ENCODE results near the gene RCAN3. TPM values are rescaled to one million over a fixed set of nuclear protein-coding genes. Genes with fewer than 3 reads are reported as not detected.

The RCAN3 gene
- total RNA-seq, 1 donor from 2014 or later = 4.9 TPM

GRCh38 chr1:24501371-24502064 is 1.1 kb upstream of the RCAN3 start:
- peaks cover 2% of the 10 kb centered on the region for H3K27me3 ChIP-seq (ENCODE audit: low read depth)
- H3K4me1 ChIP-seq = peaks cover 21% of the 10 kb centered on the region
- no peaks in the 10 kb centered on the region for H3K9me3 ChIP-seq (replicated peaks)
- H3K4me3 ChIP-seq = peak overlapping the region; percentile 86
- peak overlapping the region; percentile 93 for H3K27ac ChIP-seq (replicated peaks)
- no peak for DNase-seq
- intact Hi-C loops (cut with micrococcal nuclease) = loop anchor here (10.0 kb wide), 1 partner anchor 97 kb away; no protein-coding TSS in a partner anchor
- no peak for TF ChIP-seq CTCF (IDR thresholded peaks at IDR 0.05; ENCODE audit: borderline replicate concordance)
- no peaks in the 10 kb centered on the region for H3K36me3 ChIP-seq

GRCh38 chr1:24502065-24502708 is 449 bp upstream of the RCAN3 start:
- DNase-seq = peak; percentile 55
- no peaks in the 10 kb centered on the region for H3K9me3 ChIP-seq (replicated peaks)

GRCh38 chr1:24503059-24503751 is 569 bp downstream of the RCAN3 start:
- no peaks in the 10 kb centered on the region for H3K27me3 ChIP-seq (ENCODE audit: low read depth)
- peaks cover 26% of the 10 kb centered on the region for H3K4me1 ChIP-seq
- DNase-seq = peak; percentile 27
- H3K9me3 ChIP-seq (replicated peaks) = no peaks in the 10 kb centered on the region
- H3K4me3 ChIP-seq = peak overlapping the region; percentile 86
- TF ChIP-seq CTCF (IDR thresholded peaks at IDR 0.05; ENCODE audit: borderline replicate concordance) = no peak
- peak overlapping the region; percentile 93 for H3K27ac ChIP-seq (replicated peaks)
- intact Hi-C loops (cut with micrococcal nuclease) = loop anchor here (10.0 kb wide), 1 partner anchor 98 kb away; no protein-coding TSS in a partner anchor
- H3K36me3 ChIP-seq = no peaks in the 10 kb centered on the region

More at GRCh38 chr1:24502065-24502708, 449 bp upstream of the RCAN3 start:
- Histone ChIP-seq H3K4me3 (peak overlapping the region; percentile 86), H3K27me3 (ENCODE audit: low read depth) (no peaks in the 10 kb centered on the region), H3K4me1 (peaks cover 25% of the 10 kb centered on the region), H3K36me3 (no peaks in the 10 kb centered on the region), H3K27ac (replicated peaks) (peak overlapping the region; percentile 93)
- no peak for TF ChIP-seq CTCF (IDR thresholded peaks at IDR 0.05; ENCODE audit: borderline replicate concordance)
- intact Hi-C loops (cut with micrococcal nuclease) = loop anchor here (10.0 kb wide), 1 partner anchor 97 kb away; no protein-coding TSS in a partner anchor

- H3K27ac ChIP-seq (replicated peaks) = no peak overlapping the region
- no peak for DNase-seq
- intact Hi-C loops (cut with micrococcal nuclease) = loop anchor here (10.0 kb wide), 1 partner anchor 99 kb away; no protein-coding TSS in a partner anchor
- H3K4me1 ChIP-seq = peaks cover 26% of the 10 kb centered on the region
- peak overlapping the region; percentile 86 for H3K4me3 ChIP-seq
- no peaks in the 10 kb centered on the region for H3K27me3 ChIP-seq (ENCODE audit: low read depth)
- no peaks in the 10 kb centered on the region for H3K36me3 ChIP-seq
- H3K9me3 ChIP-seq (replicated peaks) = no peaks in the 10 kb centered on the region
- no peak for TF ChIP-seq CTCF (IDR thresholded peaks at IDR 0.05; ENCODE audit: borderline replicate concordance)
Measured at GRCh38 chr1:24503870-24504523, 1.4 kb downstream of the RCAN3 start.

- Histone ChIP-seq H3K36me3 (no peaks in the 10 kb centered on the region), H3K27me3 (ENCODE audit: low read depth) (no peaks in the 10 kb centered on the region), H3K4me1 (peaks cover 26% of the 10 kb centered on the region), H3K9me3 (replicated peaks) (no peaks in the 10 kb centered on the region), H3K4me3 (no peak overlapping the region), H3K27ac (replicated peaks) (no peak overlapping the region)
- TF ChIP-seq CTCF (IDR thresholded peaks at IDR 0.05; ENCODE audit: borderline replicate concordance) = no peak
- intact Hi-C loops (cut with micrococcal nuclease) = loop anchor here (10.0 kb wide), 1 partner anchor 100 kb away; no protein-coding TSS in a partner anchor
- no peak for DNase-seq
Measured at GRCh38 chr1:24504560-24504959, 1.9 kb downstream of the RCAN3 start.
